GM12865 (cell line): ENCODE data around the gene IRF8.
A peak's percentile ranks its signal among the peaks of the same experiment; 100 is the strongest.

Experiments
- DNase-seq: peaks from one replicate; pipeline ENCODE4 v3.0.0; 2010; ENCODE audit warnings: low read depth
- H3K4me3 ChIP-seq: 2 replicates; pipeline ENCODE4 v1.5.1; 2011; ENCODE audit warnings: mild to moderate bottlenecking, low read depth, low read length, control low read depth
- TF ChIP-seq, protein P1 (sequence below): IDR thresholded peaks from 2 replicates; pipeline ENCODE4 v1.5.1; 2011; ENCODE audit warnings: low read length, control low read depth, low read depth, inconsistent platforms; ENCODE audit not compliant: insufficient read depth; ENCODE audit errors: missing control alignments

IRF8 gene

GRCh38 chr16:85913688-85914422, 14.9 kb downstream of the IRF8 start:
- TF ChIP-seq, protein P1, sequence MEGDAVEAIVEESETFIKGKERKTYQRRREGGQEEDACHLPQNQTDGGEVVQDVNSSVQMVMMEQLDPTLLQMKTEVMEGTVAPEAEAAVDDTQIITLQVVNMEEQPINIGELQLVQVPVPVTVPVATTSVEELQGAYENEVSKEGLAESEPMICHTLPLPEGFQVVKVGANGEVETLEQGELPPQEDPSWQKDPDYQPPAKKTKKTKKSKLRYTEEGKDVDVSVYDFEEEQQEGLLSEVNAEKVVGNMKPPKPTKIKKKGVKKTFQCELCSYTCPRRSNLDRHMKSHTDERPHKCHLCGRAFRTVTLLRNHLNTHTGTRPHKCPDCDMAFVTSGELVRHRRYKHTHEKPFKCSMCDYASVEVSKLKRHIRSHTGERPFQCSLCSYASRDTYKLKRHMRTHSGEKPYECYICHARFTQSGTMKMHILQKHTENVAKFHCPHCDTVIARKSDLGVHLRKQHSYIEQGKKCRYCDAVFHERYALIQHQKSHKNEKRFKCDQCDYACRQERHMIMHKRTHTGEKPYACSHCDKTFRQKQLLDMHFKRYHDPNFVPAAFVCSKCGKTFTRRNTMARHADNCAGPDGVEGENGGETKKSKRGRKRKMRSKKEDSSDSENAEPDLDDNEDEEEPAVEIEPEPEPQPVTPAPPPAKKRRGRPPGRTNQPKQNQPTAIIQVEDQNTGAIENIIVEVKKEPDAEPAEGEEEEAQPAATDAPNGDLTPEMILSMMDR = no peak
- no peak for DNase-seq
- H3K4me3 ChIP-seq = no peak overlapping the region

- H3K4me3 ChIP-seq = no peak overlapping the region
- DNase-seq = no peak
- TF ChIP-seq, protein P1 = no peak
Observed at GRCh38 chr16:85914423-85914794, 15.4 kb downstream of the IRF8 start.

DNA sequence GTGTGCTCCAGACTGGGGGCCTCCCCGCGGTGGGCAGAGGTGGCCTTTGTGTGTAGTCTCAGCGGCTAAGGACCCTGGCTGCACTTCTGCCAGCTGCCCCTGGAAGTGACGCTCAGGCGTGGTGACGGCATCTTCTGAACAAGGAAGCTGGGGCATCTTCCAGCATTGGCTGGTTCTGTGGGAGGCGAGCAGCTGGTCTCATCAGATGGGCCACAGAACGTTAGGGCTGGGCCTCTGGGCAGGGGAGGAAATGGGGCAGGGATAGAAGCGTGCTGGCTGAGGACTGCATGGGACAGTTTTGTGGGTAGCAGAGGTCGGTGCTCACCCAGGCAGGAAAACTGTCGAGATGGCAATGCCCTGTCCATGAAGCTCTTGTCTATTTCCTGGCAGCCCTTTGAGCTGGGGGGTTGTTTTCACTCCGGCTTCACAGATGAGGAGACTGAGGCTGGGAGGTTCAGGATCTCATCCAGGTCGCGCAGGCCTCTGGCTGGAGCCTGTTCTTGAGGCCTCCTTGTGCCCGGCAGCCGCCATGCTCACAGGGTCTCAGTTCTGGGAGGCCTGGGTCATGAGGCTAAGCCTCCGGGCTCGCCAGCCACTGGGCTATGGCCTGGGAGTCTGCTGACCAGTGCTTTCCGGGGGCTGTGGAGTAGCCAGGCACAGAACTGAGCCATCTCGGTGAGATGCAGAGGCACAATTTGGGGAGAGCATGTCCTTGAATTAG, 16.3 kb downstream of the IRF8 start:
- no peak overlapping the region for H3K4me3 ChIP-seq

GRCh38 chr16:85916141-85916890, 17.4 kb downstream of the IRF8 start:
- DNase-seq = no peak
- TF ChIP-seq, protein P1 = no peak
- H3K4me3 ChIP-seq = no peak overlapping the region

More for the DNA sequence above, 16.3 kb downstream of the IRF8 start:
- TF ChIP-seq, protein P1 = no peak
- no peak for DNase-seq

- H3K4me3 ChIP-seq = no peak overlapping the region
- DNase-seq = no peak
- TF ChIP-seq, protein P1 = peak; percentile 50
Observed at GRCh38 chr16:85917012-85917411, 18.1 kb downstream of the IRF8 start.

DNA sequence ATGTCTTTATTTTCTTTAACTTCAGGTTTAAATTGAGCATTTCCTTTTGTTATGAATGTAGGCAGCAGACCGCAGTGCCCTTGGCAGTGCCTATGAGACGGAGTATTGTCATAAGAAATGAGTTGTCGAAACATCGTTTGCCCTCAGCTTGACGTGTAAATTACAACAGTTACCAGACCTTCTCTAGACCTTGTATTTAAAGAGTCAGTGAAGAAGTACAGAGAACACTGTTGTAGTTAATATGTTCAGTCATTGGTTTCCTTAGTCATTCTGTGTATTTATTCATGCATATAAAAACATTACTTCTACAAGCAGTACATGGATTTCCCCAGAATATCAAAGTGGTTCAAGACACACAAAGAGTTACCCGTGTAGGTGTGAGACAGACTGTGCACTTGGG, 19.0 kb downstream of the IRF8 start:
- TF ChIP-seq, protein P1 = no peak
- H3K4me3 ChIP-seq = no peak overlapping the region
- peak; percentile 56 for DNase-seq
